GM06990 (cell line): ENCODE measurements around the gene HK3.

Experiments used
- DNase-seq: peaks from one replicate; pipeline ENCODE4 v3.0.0-alpha.2; 2011; ENCODE audit not compliant: insufficient read length; ENCODE audit errors: extremely low read depth
- H3K27me3 ChIP-seq: replicated peaks from 2 replicates; pipeline ENCODE4 v1.6.0; 2011; ENCODE audit warnings: low read length; ENCODE audit not compliant: control insufficient read depth, insufficient read depth
- H3K36me3 ChIP-seq: 2 replicates; pipeline ENCODE4 v1.5.1; 2011; ENCODE audit warnings: low read length; ENCODE audit not compliant: control insufficient read depth, insufficient read depth
- H3K4me3 ChIP-seq: replicated peaks from 2 replicates; pipeline ENCODE4 v1.5.1; 2011; ENCODE audit warnings: low read depth, mild to moderate bottlenecking, control low read depth, low read length
- TF ChIP-seq, protein P1 (sequence below): IDR thresholded peaks from 2 replicates; pipeline ENCODE4 v1.5.1; 2011; ENCODE audit warnings: low read length, control low read depth, mild to moderate bottlenecking, inconsistent platforms; ENCODE audit not compliant: insufficient read depth, poor library complexity, severe bottlenecking

The HK3 gene

DNA sequence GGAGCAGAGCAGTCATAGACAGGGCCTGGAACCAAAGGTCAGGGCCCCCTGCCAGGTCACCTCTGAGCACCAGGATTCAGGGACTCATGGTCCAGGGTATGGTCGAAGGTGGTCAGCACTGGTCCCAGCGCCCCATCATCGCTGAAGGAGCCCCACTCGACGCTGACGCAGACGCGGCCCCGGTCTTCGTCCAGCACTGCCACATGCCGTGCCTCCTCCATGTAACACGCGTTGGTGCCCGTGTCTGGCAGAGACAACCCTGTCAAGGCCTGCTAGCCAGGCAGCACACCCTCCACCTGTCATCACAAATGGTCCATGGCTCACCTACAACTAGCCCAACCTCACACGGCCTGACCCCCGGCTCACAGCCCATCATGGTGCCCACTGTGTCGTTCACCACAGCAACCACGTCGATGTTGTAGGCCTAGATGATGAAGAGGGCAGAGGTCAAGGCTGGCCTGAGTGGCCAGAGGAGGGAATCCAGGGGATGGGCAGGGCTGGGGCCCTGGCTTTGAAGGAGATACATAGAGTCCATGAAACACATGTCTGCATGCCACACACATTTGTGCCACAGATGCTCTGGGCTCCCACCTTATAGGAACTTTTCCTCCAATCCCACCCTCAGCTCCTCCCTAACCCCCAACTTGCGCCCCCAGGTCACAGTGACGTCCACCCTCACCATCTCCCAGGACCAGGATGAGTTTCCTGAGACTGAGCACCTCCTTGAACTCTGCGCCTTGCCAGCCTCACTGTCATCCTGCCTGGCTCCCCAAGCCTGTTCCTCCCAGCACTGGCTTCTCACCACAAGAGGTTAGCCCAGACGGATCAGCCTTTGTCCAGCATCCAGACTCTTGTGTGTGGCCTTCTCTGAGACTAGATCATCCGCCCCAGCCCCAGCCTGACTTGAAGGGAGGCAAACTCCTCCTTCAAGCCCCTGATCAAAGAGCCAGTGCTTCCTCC, 9.5 kb downstream of the HK3 start:
- H3K36me3 ChIP-seq = no peaks in the 10 kb centered on the region
- DNase-seq = no peak
- no peaks in the 10 kb centered on the region; the same call in 1 of the 2 replicates for H3K27me3 ChIP-seq
- no peak overlapping the region for H3K4me3 ChIP-seq
- TF ChIP-seq, protein P1, sequence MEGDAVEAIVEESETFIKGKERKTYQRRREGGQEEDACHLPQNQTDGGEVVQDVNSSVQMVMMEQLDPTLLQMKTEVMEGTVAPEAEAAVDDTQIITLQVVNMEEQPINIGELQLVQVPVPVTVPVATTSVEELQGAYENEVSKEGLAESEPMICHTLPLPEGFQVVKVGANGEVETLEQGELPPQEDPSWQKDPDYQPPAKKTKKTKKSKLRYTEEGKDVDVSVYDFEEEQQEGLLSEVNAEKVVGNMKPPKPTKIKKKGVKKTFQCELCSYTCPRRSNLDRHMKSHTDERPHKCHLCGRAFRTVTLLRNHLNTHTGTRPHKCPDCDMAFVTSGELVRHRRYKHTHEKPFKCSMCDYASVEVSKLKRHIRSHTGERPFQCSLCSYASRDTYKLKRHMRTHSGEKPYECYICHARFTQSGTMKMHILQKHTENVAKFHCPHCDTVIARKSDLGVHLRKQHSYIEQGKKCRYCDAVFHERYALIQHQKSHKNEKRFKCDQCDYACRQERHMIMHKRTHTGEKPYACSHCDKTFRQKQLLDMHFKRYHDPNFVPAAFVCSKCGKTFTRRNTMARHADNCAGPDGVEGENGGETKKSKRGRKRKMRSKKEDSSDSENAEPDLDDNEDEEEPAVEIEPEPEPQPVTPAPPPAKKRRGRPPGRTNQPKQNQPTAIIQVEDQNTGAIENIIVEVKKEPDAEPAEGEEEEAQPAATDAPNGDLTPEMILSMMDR = no peak

DNA sequence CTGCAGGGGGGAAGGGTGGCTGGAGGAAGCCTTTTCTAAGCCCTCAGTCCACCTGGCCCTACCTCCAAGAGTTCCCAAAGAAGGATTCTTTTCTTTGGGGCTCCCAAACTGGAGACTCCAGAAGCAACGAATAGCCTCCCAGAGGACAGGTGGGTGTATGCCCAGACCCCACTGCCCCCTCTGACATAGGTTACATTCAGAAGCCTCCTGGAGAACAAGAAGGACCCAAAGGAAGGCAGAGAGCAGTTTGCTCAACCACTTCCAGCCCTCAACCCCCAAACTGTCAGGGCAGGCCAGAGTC, 10.3 kb downstream of the HK3 start:
- no peak overlapping the region for H3K4me3 ChIP-seq
- no peaks in the 10 kb centered on the region for H3K36me3 ChIP-seq
- no peaks in the 10 kb centered on the region; the same call in 1 of the 2 replicates for H3K27me3 ChIP-seq
- no peak for DNase-seq
- TF ChIP-seq, protein P1 = no peak

DNA sequence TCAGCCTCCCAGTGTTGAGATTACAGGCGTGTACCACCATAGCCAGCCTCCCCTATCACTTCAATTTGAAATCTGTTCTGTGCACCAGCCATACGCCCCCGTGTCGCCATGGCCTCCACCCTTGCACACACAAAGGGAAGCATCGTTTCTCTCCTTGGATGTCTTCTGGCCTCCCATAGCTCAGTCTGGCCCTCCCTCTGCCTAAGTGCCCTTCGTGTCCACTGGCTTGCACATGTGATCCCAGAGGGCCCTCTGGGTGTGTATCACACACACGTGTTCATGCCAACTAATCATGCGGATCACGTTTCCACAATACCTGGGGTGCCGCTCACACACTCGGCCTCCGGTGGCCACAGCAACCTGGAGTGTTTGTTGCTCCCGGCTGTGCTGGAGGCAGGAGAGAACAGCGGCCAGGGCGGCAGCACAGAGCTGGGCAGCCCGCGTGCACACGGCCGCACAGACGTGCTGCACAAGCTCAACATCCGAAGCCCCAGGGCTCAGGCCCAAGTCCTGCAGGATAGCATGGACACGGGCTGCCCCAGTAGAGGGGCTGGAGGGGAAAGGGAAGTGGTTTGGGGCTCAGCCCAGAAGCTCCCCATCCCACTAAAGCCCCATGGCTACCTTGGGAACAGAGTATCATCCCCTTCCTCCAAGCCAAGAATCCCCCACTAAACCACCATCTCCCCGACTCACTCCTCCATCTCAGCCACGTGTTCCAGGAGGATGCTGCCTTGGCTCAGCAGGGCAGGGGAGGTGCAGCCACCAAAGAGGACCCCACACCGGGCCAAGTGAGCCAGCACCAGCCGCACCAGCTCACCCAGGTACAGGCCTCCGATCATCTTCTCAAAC, 10.9 kb downstream of the HK3 start:
- H3K36me3 ChIP-seq = no peaks in the 10 kb centered on the region
- no peak for DNase-seq
- TF ChIP-seq, protein P1 = no peak
- no peaks in the 10 kb centered on the region; the same call in 1 of the 2 replicates for H3K27me3 ChIP-seq
- no peak overlapping the region for H3K4me3 ChIP-seq

DNA sequence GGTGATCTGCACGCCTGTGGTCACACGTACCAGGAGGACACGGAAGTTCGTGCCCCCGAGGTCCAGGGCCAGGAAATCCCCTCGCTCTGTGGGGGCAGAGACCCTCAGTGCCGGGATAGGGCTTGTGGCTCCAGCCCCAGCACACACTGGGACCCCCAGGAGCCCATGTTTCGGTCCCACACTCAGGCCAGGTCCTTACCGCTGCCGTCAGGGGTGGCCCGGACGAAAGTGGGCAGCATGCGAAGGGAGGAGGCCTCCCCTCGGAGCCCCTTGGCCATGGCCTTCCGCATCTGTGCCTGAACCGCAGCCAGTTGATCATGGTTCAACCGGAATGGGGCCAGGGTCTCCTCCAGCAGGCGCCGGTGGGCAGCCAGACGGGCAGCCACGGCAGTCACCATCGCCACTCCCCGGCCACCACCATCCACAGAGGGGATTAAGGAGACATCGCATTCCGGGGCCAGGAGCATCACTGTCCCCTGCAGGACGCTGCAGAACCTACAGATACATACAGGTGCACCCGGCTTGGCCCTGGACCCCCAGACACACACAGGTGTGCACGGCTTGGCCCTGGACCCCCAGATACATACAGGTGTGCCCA, 11.8 kb downstream of the HK3 start:
- no peak for DNase-seq
- Histone ChIP-seq H3K27me3 (no peaks in the 10 kb centered on the region; the same call in 1 of the 2 replicates), H3K36me3 (no peaks in the 10 kb centered on the region), H3K4me3 (no peak overlapping the region)
- TF ChIP-seq, protein P1 = no peak

DNA sequence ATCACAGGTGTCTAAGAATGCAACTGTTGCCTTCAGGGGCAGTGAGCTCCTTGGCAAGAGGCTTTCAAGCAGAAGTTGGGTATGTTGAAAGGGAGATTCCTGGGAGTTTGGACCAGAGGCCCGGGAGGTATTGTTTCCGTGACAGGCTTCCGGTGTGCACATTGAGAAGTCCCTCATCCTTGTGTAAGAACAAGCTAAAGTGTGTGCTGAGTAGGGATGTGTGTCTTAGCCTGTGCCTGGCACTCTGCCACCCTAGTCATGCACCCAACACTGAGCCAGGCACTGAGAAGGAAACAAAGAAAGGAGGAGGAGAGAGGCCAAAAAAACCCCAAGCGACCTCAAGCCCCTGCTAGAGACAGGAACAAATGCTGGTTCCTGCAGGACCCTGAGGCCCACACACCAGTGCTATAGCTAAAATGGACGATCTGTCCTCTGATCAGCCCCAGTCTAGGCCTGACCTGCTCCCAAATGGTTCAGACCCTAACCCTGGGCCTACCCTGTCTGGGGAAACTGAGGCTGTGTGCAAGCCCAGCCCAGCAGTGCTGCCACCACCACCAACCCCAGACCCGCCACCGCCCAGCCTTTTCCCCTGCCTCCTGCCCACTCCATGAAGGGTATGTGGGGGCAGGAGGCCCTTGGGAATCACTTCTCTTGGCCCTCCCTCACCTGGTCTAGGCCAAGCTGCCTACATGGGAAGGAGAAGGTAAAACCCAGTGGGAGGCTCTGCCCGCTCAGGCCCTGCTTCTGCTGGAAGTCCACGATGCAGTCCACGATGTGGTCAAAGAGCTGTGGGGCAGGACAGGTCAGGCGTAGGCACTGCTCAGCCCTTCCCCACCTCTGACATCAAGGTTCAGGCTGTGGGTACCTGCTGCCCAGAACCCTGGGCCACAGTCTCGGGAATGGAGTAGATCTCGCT, 12.6 kb downstream of the HK3 start:
- no peaks in the 10 kb centered on the region for H3K36me3 ChIP-seq

More for the DNA sequence above, 12.6 kb downstream of the HK3 start:
- Histone ChIP-seq H3K4me3 (no peak overlapping the region), H3K27me3 (no peaks in the 10 kb centered on the region; the same call in 1 of the 2 replicates)
- DNase-seq = no peak
- TF ChIP-seq, protein P1 = no peak
